HG03354 (cell line): Measurements from ENCODE around the gene PAQR9.
"Not testable (repeated sequence)": the region's sequence is repeated elsewhere in the genome, so short reads cannot be mapped to it uniquely, and the experiment has no call there.

Source experiments
- ATAC-seq: cut with Tn5 transposase; IDR thresholded peaks from one replicate; pipeline ENCODE4 v1.9.1; 2021; ENCODE audit warnings: mild to moderate bottlenecking; ENCODE audit not compliant: unreplicated experiment, poor library complexity, severe bottlenecking

PAQR9 gene

GRCh38 chr3:142963516-142964448 lies at the start of gene PAQR9:
TSS of gene PAQR9 (minus strand) at chr3:142963674. CDS start at chr3:142963336, 338 bp downstream.
- peak; percentile 72 for ATAC-seq

- no peak for ATAC-seq
Measured at GRCh38 chr3:143011705-143012104, 48.2 kb upstream of the PAQR9 start.

GRCh38 chr3:143010024-143010423 lies 46.5 kb upstream of the PAQR9 start:
- no peak for ATAC-seq

GRCh38 chr3:143004823-143005222 lies 41.3 kb upstream of the PAQR9 start:
- no peak for ATAC-seq

- no peak for ATAC-seq
Measured at GRCh38 chr3:143002727-143003126, 39.3 kb upstream of the PAQR9 start.

- peak; percentile 45 for ATAC-seq
Measured at GRCh38 chr3:143002083-143002712, 38.7 kb upstream of the PAQR9 start.

GRCh38 chr3:143001369-143002082 lies 38.1 kb upstream of the PAQR9 start, which contains the start of gene U2SURP:
TSS of gene U2SURP (plus strand) at chr3:143001570. CDS start at chr3:143001629, 59 bp downstream.
- ATAC-seq, result peak; percentile 88

- peak; percentile 74 for ATAC-seq
Measured at GRCh38 chr3:143001034-143001368, 37.5 kb upstream of the PAQR9 start.

- no peak for ATAC-seq
Measured at GRCh38 chr3:143000528-143000927, 37.1 kb upstream of the PAQR9 start.

- ATAC-seq, result no peak
Measured at GRCh38 chr3:142999881-143000280, 36.4 kb upstream of the PAQR9 start.

GRCh38 chr3:142998439-142998838 lies 35.0 kb upstream of the PAQR9 start:
- no peak for ATAC-seq

GRCh38 chr3:142997330-142997729 lies 33.9 kb upstream of the PAQR9 start:
- no peak for ATAC-seq

- peak; percentile 75 for ATAC-seq
Measured at GRCh38 chr3:142993958-142994442, 30.5 kb upstream of the PAQR9 start.

- no peak for ATAC-seq
Measured at GRCh38 chr3:142992323-142992722, 28.8 kb upstream of the PAQR9 start.

GRCh38 chr3:142990721-142991120 lies 27.2 kb upstream of the PAQR9 start:
- ATAC-seq, result no peak

- ATAC-seq, result not testable (repeated sequence)
Measured at GRCh38 chr3:142988826-142989225, 25.4 kb upstream of the PAQR9 start.

- ATAC-seq, result not testable (repeated sequence)
Measured at GRCh38 chr3:142988221-142988620, 24.7 kb upstream of the PAQR9 start.

- ATAC-seq, result peak; percentile 60
Measured at GRCh38 chr3:142987707-142988106, 24.2 kb upstream of the PAQR9 start.

GRCh38 chr3:142987080-142987700 lies 23.7 kb upstream of the PAQR9 start:
- ATAC-seq, result peak; percentile 70

GRCh38 chr3:142984255-142984654 lies 20.8 kb upstream of the PAQR9 start:
- ATAC-seq, result no peak
